Measurements from ENCODE around the gene GADD45B. TPM values are rescaled to one million over a fixed set of nuclear protein-coding genes. Genes with fewer than 3 reads are reported as not detected.
"Not testable (repeated sequence)": the region's sequence is repeated elsewhere in the genome, so short reads cannot be mapped to it uniquely, and the experiment has no call there.

GADD45B gene
- total RNA-seq, 4 donors from 2014 or later: 230 to 440 (median 337) TPM

DNA sequence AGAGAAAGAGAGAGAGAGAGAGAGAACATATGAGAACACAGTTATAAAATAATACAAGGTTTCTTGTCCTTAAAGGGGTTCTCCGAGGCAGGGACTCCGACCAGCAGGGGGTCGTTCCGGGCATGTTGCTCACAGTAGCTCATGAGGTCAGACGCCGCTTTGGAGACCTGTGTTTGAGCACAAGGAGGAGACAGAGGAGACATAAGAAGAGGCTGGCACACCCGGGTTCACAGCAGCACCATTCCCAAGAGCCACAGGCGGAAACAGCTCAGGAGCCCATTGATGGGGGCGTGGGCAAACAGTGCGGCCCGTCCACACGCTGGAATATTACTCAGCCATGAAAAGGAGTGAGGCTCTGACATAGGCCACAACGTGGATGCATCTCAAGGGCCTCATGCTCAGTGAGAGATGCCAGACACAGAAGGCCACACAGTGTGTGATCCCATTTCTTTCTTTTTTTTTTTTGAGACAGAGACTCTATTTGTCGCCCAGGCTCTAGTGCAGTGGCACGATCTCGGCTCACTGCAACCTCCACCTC, 39.1 kb downstream of the GADD45B start:
- no peak overlapping the region for H3K4me3 ChIP-seq
- H3K27me3 ChIP-seq: no peaks in the 10 kb centered on the region
- H3K27ac ChIP-seq: no peak overlapping the region
- DNase-seq (ENCODE audit: low spot score in 2 of 2): no peak
- no peaks in the 10 kb centered on the region for H3K4me1 ChIP-seq
- no peak for TF ChIP-seq EP300 (IDR thresholded peaks at IDR 0.05)
- TF ChIP-seq, protein P1, sequence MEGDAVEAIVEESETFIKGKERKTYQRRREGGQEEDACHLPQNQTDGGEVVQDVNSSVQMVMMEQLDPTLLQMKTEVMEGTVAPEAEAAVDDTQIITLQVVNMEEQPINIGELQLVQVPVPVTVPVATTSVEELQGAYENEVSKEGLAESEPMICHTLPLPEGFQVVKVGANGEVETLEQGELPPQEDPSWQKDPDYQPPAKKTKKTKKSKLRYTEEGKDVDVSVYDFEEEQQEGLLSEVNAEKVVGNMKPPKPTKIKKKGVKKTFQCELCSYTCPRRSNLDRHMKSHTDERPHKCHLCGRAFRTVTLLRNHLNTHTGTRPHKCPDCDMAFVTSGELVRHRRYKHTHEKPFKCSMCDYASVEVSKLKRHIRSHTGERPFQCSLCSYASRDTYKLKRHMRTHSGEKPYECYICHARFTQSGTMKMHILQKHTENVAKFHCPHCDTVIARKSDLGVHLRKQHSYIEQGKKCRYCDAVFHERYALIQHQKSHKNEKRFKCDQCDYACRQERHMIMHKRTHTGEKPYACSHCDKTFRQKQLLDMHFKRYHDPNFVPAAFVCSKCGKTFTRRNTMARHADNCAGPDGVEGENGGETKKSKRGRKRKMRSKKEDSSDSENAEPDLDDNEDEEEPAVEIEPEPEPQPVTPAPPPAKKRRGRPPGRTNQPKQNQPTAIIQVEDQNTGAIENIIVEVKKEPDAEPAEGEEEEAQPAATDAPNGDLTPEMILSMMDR (IDR thresholded peaks at IDR 0.05): no peak
- no peak for TF ChIP-seq POLR2A (IDR thresholded peaks at IDR 0.05)
- WGBS, 2 donors: 89 to 91% methylated on average over 16 of the region's 16 CpGs
- H3K9me3 ChIP-seq: no peaks in the 10 kb centered on the region
- H3K36me3 ChIP-seq: no peaks in the 10 kb centered on the region

DNA sequence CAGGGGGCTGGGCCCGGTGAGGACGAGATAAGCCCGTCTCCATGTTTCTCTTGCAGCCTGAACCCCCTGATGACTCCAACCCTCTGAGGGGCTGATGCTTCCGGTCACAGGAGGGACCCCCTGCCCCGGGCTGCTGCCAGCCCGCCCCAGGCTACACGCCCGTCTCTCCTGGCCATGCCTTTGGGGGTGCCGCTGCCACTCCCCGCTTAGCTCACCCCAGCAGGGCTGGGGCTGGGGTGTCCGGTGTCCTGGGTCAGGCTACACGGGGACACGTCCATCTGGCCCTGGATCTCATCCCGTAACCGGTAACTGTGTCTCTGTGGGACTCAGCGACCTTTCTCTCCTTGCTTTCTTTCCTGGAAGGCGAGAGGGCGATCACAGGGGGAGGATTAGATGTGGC, 40.8 kb downstream of the GADD45B start:
- no peak for DNase-seq (ENCODE audit: low spot score in 2 of 2)
- TF ChIP-seq, protein P1 (IDR thresholded peaks at IDR 0.05): no peak
- Histone ChIP-seq H3K36me3 (no peaks in the 10 kb centered on the region), H3K9me3 (no peaks in the 10 kb centered on the region), H3K4me1 (no peaks in the 10 kb centered on the region), H3K4me3 (no peak overlapping the region), H3K27ac (no peak overlapping the region), H3K27me3 (no peaks in the 10 kb centered on the region)
- 84% methylated on average over 15 to 18 of the region's 18 CpGs for WGBS, 2 donors

DNA sequence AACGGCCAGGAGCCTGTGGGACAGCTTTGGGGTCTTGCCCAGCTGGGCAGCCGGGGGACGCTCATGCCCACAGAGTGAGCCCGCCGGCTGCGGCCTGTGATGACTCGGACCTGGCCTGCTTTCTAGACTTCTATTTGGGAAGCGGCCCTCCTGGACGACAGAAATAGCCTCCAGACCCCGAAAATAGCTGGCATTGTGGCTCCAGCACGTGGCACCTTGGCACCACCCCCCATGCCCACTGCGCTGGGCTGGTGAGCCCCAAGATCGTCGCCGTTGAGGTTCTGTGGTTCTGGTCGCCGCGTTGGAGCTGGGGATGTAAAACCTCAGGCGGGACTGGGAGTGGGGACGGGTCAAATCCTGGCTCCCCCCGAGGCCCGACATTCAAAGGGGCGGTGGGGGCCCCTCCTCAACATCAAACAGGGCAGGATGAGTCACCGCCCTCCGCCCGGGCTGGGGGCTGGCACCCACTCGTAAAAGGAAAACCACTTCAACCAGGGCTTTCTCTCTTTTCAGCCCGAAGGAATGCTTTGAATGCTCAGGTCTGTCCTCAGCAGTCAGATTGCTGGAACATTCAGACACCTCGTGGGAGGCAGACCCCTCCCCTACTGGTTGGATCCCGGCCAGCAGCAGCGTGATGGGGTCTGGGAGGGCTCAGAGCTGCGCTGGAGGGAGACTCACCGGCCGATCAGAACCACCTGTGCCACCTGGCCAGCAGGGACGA, 42.1 kb downstream of the GADD45B start:
- no peak for TF ChIP-seq POLR2A (IDR thresholded peaks at IDR 0.05)
- no peak for TF ChIP-seq EP300 (IDR thresholded peaks at IDR 0.05)
- TF ChIP-seq, protein P1 (IDR thresholded peaks at IDR 0.05): no peak
- H3K36me3 ChIP-seq: no peaks in the 10 kb centered on the region
- H3K9me3 ChIP-seq: no peaks in the 10 kb centered on the region
- DNase-seq (ENCODE audit: low spot score in 2 of 2): no peak
- H3K27ac ChIP-seq: no peak overlapping the region
- H3K4me3 ChIP-seq: no peak overlapping the region
- WGBS, 2 donors: 58 to 62% methylated on average over 22 to 29 of the region's 35 CpGs
- H3K27me3 ChIP-seq: no peaks in the 10 kb centered on the region
- no peaks in the 10 kb centered on the region for H3K4me1 ChIP-seq

DNA sequence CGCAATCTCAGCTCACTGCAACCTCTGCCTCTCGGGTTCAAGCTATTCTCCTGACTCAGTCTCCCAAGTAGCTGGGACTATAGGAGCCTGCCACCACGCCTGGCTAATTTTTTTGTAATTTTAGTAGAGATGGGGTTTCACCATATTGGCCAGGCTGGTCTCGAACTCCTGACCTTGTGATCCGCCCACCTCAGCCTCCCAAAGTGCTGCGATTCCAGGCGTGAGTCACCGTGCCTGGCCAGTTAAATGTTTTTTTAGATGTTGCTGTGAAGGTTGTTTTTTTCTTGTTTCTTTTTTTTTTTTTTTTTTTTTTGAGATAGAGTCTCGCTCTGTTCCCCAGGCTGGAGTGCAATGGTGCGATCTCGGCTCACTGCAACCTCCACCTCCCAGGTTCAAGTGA, 42.9 kb downstream of the GADD45B start:
- 82 to 86% methylated on average over 11 of the region's 11 CpGs for WGBS, 2 donors
- H3K27ac ChIP-seq; H3K9me3 ChIP-seq; H3K4me3 ChIP-seq; DNase-seq (ENCODE audit: low spot score in 2 of 2); H3K36me3 ChIP-seq; H3K27me3 ChIP-seq; H3K4me1 ChIP-seq: not testable (repeated sequence)

DNA sequence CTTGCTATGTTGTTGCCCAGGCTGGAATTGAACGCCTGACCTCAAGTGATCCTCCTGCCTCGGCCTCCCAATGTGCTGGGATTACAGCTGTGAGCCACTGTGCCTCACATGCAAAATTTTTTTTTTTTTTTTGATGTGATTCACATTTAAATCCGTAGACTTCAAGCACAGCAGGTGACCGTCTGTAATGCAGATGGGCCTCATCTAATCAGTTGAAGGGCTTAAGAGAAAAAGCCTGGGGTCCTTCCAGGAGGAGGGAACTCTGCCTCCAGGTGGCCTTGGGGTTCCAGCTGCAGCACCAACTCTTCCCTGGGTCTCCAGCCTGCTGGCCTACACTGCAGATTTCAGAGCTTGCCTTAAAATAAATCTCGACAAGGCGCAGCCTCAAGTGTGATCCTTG, 43.6 kb downstream of the GADD45B start:
- no peaks in the 10 kb centered on the region for H3K27me3 ChIP-seq
- H3K27ac ChIP-seq: no peak overlapping the region
- no peaks in the 10 kb centered on the region for H3K9me3 ChIP-seq
- no peak for DNase-seq (ENCODE audit: low spot score in 2 of 2)
- TF ChIP-seq POLR2A (IDR thresholded peaks at IDR 0.05) (no peak), EP300 (IDR thresholded peaks at IDR 0.05) (no peak)
- TF ChIP-seq, protein P1 (IDR thresholded peaks at IDR 0.05): no peak
- WGBS, 2 donors: 93 to 94% methylated on average over 6 of the region's 6 CpGs
- H3K4me3 ChIP-seq: no peak overlapping the region
- peaks cover 0 to 13% (median 6%) of the 10 kb centered on the region in 4 donors for H3K4me1 ChIP-seq
- no peaks in the 10 kb centered on the region for H3K36me3 ChIP-seq

All from tibial nerve (tissue), 4 donors.